Epithelial cell of esophagus (primary cell): ENCODE data around the gene ATP11B.
A peak's percentile ranks its signal among the peaks of the same experiment; 100 is the strongest.
"Not testable (repeated sequence)": the region's sequence is repeated elsewhere in the genome, so short reads cannot be mapped to it uniquely, and the experiment has no call there.

Source experiments
- DNase-seq: peaks from one replicate; pipeline ENCODE4 v3.0.0; 2010; ENCODE audit warnings: low read depth
- H3K4me3 ChIP-seq: 2 replicates; pipeline ENCODE4 v1.5.1; 2011; ENCODE audit warnings: mild to moderate bottlenecking, low read length, control low read depth
- CTCF ChIP-seq: IDR thresholded peaks from 2 replicates; pipeline ENCODE4 v1.5.1; 2011; ENCODE audit warnings: low read depth, mild to moderate bottlenecking, low read length, control low read depth, inconsistent platforms; ENCODE audit not compliant: insufficient read depth; ENCODE audit errors: missing control alignments

ATP11B gene

DNA sequence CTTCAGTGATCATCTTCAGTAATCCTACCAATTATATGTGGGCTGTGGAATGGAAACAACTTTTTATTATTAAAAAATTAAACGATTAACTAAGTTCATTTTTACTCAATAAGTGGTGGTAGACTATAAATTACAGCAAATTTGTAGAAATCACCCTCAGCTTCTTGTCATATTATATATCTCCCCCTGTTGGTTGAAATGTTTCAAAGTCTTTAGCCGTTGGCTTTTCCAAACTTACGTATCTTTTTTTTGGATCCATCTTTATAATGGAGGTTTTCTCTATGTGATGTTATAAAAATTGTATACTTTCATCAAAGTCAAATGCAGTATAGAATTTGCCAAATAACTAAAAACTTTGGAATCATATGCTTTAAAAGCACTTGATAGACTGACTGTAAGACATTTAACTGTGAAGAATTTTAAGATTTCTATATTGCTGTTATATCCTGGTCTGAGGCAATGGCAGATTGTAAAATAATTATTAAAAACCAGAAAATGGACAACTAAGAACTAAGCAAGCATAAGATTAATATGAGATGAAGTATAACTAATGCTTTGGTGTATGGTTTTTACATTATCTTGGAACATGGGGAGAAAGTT is 44.7 kb downstream of the ATP11B start:
- DNase-seq = peak; percentile 34

GRCh38 chr3:182843478-182843877 is 50.2 kb downstream of the ATP11B start:
- peak; percentile 5 for DNase-seq
- TF ChIP-seq CTCF = no peak
- no peak overlapping the region for H3K4me3 ChIP-seq

More for the DNA sequence above, 44.7 kb downstream of the ATP11B start:
- peak; percentile 32 for TF ChIP-seq CTCF
- H3K4me3 ChIP-seq = no peak overlapping the region

DNA sequence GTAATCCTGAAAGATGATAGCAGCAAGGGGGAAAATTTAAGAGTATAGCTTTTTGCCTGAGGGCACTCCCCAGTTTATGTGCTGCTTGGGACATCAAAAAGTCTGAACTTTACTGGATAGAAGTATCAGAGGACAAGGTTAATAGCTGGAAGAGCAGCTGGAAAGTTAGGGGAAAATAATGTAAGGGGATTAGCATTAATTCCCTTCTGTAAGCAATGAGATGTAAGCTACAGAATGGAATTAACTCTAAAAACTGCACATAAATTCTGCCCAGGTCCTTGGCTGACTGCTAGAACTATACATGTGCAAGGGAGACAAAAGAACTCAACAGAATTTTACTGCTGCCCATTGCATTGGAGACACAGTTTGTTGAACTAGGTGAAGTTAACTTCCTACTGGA is 55.6 kb downstream of the ATP11B start:
- H3K4me3 ChIP-seq = no peak overlapping the region
- no peak for DNase-seq
- no peak for TF ChIP-seq CTCF

GRCh38 chr3:182855076-182855475 is 61.8 kb downstream of the ATP11B start:
- TF ChIP-seq CTCF = no peak
- no peak for DNase-seq
- H3K4me3 ChIP-seq = no peak overlapping the region

GRCh38 chr3:182861348-182861747 is 68.0 kb downstream of the ATP11B start:
- H3K4me3 ChIP-seq = no peak overlapping the region
- peak; percentile 8 for DNase-seq
- TF ChIP-seq CTCF = no peak

- no peak for DNase-seq
- no peak for TF ChIP-seq CTCF
- no peak overlapping the region for H3K4me3 ChIP-seq
These were observed 69.0 kb downstream of the ATP11B start for GRCh38 chr3:182862159-182862860.

DNA sequence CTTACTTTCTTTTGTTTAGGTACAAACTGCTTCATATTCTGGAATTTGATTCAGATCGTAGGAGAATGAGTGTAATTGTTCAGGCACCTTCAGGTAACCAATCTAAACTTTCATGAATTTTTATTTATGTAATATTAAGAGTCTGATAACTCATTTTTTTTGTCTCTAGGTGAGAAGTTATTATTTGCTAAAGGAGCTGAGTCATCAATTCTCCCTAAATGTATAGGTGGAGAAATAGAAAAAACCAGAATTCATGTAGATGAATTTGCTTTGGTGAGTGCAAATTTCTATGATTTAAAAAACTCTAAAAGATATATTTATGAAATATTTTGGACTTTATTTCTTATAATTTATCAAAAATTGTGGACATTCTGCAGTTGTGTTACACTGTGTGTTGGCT is 75.8 kb downstream of the ATP11B start:
- no peak for DNase-seq
- no peak overlapping the region for H3K4me3 ChIP-seq
- no peak for TF ChIP-seq CTCF

GRCh38 chr3:182870917-182871316 is 77.6 kb downstream of the ATP11B start:
- not testable (repeated sequence) for H3K4me3 ChIP-seq, DNase-seq
